Liver (tissue), 9 donors: ENCODE results near the gene RPS6KA2. TPM values are rescaled to one million over a fixed set of nuclear protein-coding genes. Genes with fewer than 3 reads are reported as not detected.

Experiments
- DNase-seq: peaks from one replicate; pipeline ENCODE4 v3.0.0-alpha.2; 2017; ENCODE audit warnings: low spot score
- H3K27ac ChIP-seq, 2 donors: one replicate each; pipeline ENCODE4 v1.7.0; 2013; ENCODE audit warnings: inconsistent platforms in 2 of 2, low read length in 2 of 2, control low read depth in 1 of 2, low read depth in 1 of 2, mild to moderate bottlenecking in 1 of 2
- H3K27me3 ChIP-seq, 4 donors: one replicate each; pipeline versions ENCODE4 v1.6.1 to v1.7.0; 2013; ENCODE audit warnings: low read length in 3 of 4, inconsistent platforms in 1 of 4, mild to moderate bottlenecking in 1 of 4, moderate library complexity in 1 of 4; ENCODE audit not compliant: control insufficient read depth in 4 of 4, insufficient read depth in 4 of 4
- H3K36me3 ChIP-seq, 4 donors: one replicate each; pipeline versions ENCODE4 v1.6.1 to v1.7.0; 2013; ENCODE audit warnings: low read length in 3 of 4, mild to moderate bottlenecking in 3 of 4, low read depth in 1 of 4, moderate library complexity in 1 of 4; ENCODE audit not compliant: control insufficient read depth in 4 of 4, insufficient read depth in 3 of 4
- H3K4me1 ChIP-seq, 4 donors: one replicate each; pipeline versions ENCODE4 v1.6.1 to v1.7.0; 2013; ENCODE audit warnings: low read length in 3 of 4, mild to moderate bottlenecking in 3 of 4, moderate library complexity in 1 of 4; ENCODE audit not compliant: control insufficient read depth in 4 of 4, insufficient read depth in 4 of 4
- H3K4me3 ChIP-seq, 3 donors: one replicate each; pipeline versions ENCODE4 v1.6.1 to v1.7.0; 2013; ENCODE audit warnings: low read length in 3 of 3, control low read depth in 1 of 3, low read depth in 1 of 3, mild to moderate bottlenecking in 1 of 3
- H3K9ac ChIP-seq, 2 donors: one replicate each; pipeline ENCODE4 v1.7.0; 2013; ENCODE audit warnings: low read length in 2 of 2, mild to moderate bottlenecking in 2 of 2, moderate library complexity in 2 of 2, control low read depth in 1 of 2, low read depth in 1 of 2
- H3K9me3 ChIP-seq, 4 donors: one replicate each; pipeline versions ENCODE4 v1.6.1 to v1.7.0; 2013; ENCODE audit warnings: low read length in 3 of 4; ENCODE audit not compliant: control insufficient read depth in 4 of 4
- ATF3 ChIP-seq: IDR thresholded peaks from 2 replicates; pipeline ENCODE4 v1.6.1; 2016; ENCODE audit warnings: antibody characterized with exemption
- CTCF ChIP-seq: fragments of 150-350 bp; IDR thresholded peaks from 2 replicates; pipeline ENCODE4 v1.5.1; 2017; ENCODE audit warnings: improper control_type of control experiment, low read depth, low read length; ENCODE audit not compliant: missing input control
- FOXA1 ChIP-seq: IDR thresholded peaks from 2 replicates; pipeline ENCODE4 v1.6.1; 2016; ENCODE audit warnings: antibody characterized with exemption
- GABPA ChIP-seq, 2 donors: IDR thresholded peaks in 1 of 2; conservative IDR thresholded peaks in 1 of 2; 2 replicates each; pipeline ENCODE4 v1.6.1; 2016; ENCODE audit warnings: antibody characterized with exemption in 2 of 2, mild to moderate bottlenecking in 1 of 2, moderate library complexity in 1 of 2
- HNF4A ChIP-seq, 2 donors: conservative IDR thresholded peaks; 2 replicates each; pipeline ENCODE4 v1.6.1; 2016; ENCODE audit warnings: antibody characterized with exemption in 2 of 2, mild to moderate bottlenecking in 2 of 2
- HNF4G ChIP-seq: IDR thresholded peaks from 2 replicates; pipeline ENCODE4 v1.6.1; 2016; ENCODE audit warnings: antibody characterized with exemption
- JUND ChIP-seq, 2 donors: IDR thresholded peaks; 2 replicates each; pipeline ENCODE4 v1.6.1; 2016; ENCODE audit warnings: antibody characterized with exemption in 2 of 2
- MAX ChIP-seq: IDR thresholded peaks from 2 replicates; pipeline ENCODE4 v1.6.1; 2016; ENCODE audit warnings: antibody characterized with exemption
- NR2F2 ChIP-seq: IDR thresholded peaks from 2 replicates; pipeline ENCODE4 v1.6.1; 2016; ENCODE audit warnings: antibody characterized with exemption
- RAD21 ChIP-seq, 2 donors: IDR thresholded peaks; 2 replicates each; pipeline ENCODE4 v1.6.1; 2016; ENCODE audit warnings: antibody characterized with exemption in 2 of 2, mild to moderate bottlenecking in 2 of 2
- REST ChIP-seq: IDR thresholded peaks from 2 replicates; pipeline ENCODE4 v1.6.1; 2016; ENCODE audit warnings: antibody characterized with exemption, mild to moderate bottlenecking
- YY1 ChIP-seq: IDR thresholded peaks from 2 replicates; pipeline ENCODE4 v1.6.1; 2016; ENCODE audit warnings: antibody characterized with exemption, mild to moderate bottlenecking
- ZBTB33 ChIP-seq: IDR thresholded peaks from 2 replicates; pipeline ENCODE4 v1.6.1; 2016; ENCODE audit warnings: antibody characterized with exemption
- WGBS: extraction: QIAGEN DNeasy Blood & Tissue Kit; methylation state at CpG from one replicate; pipeline ENCODE4 v1.1.7; 2013; 5-methylcytosine and 5-hydroxymethylcytosine counted together
- polyA plus RNA-seq, 2 donors: library from polyadenylated mRNA; stranded (reverse) in 1 of 2; unstranded in 1 of 2; fragments of 200-250 nt in 1 of 2; fragments of >200 nt in 1 of 2; fragmentation: Nextera tagmentation in 1 of 2; extraction: Ambion mirVana in 1 of 2; gene quantifications; one replicate each; pipeline versions ENCODE4 v1.2.1 to v1.2.3, GENCODE V29; 2013 to 2015
- total RNA-seq, 2 donors: library from RNA; depleted of rRNA; stranded (reverse); fragments of >200 nt; gene quantifications; one replicate each; pipeline ENCODE4 v1.2.3, GENCODE V29; 2014
- donor health status: healthy.
- donor health status: healthy.
- donor health status: healthy.
- donor health status: healthy.
- donor health status: healthy.

Gene RPS6KA2
- total and polyA plus RNA-seq, 4 donors, result 2.5 to 9.0 (median 5.0) TPM

GRCh38 chr6:166495487-166496314, 131.3 kb downstream of the RPS6KA2 start:
- H3K9me3 ChIP-seq, result no peaks in the 10 kb centered on the region
- no peak overlapping the region for H3K9ac ChIP-seq
- TF ChIP-seq GABPA (IDR thresholded peaks at IDR 0.05 in 1 of 2, conservative IDR thresholded peaks at IDR 0.05 in 1 of 2) (no peak), REST (no peak), YY1 (no peak), MAX (no peak)
- 94% methylated on average over 20 of the region's 20 CpGs for WGBS
- no peaks in the 10 kb centered on the region for H3K4me1 ChIP-seq
- no peak overlapping the region for H3K4me3 ChIP-seq
- peaks cover 0 to 5% (median 2%) of the 10 kb centered on the region in 4 donors for H3K36me3 ChIP-seq
- H3K27me3 ChIP-seq, result no peaks in the 10 kb centered on the region
- DNase-seq, result no peak
- H3K27ac ChIP-seq, result no peak overlapping the region

GRCh38 chr6:166494757-166495486, 132.1 kb downstream of the RPS6KA2 start:
- TF ChIP-seq ZBTB33, result no peak
- no peak for TF ChIP-seq FOXA1
- no peak for TF ChIP-seq HNF4A (conservative IDR thresholded peaks at IDR 0.05)
- no peak for TF ChIP-seq CTCF
- no peak for TF ChIP-seq MAX
- TF ChIP-seq RAD21 (IDR thresholded peaks at IDR 0.05), result no peak
- no peak for TF ChIP-seq HNF4G
- TF ChIP-seq JUND (IDR thresholded peaks at IDR 0.05), result no peak
- no peak for TF ChIP-seq GABPA (IDR thresholded peaks at IDR 0.05 in 1 of 2, conservative IDR thresholded peaks at IDR 0.05 in 1 of 2)
- TF ChIP-seq ATF3, result no peak
- TF ChIP-seq YY1, result no peak
- no peak for TF ChIP-seq NR2F2
- Histone ChIP-seq H3K4me1 (no peaks in the 10 kb centered on the region), H3K9me3 (no peaks in the 10 kb centered on the region), H3K27ac (no peak overlapping the region), H3K36me3 (peaks cover 0 to 5% (median 1%) of the 10 kb centered on the region in 4 donors), H3K9ac (no peak overlapping the region), H3K27me3 (no peaks in the 10 kb centered on the region), H3K4me3 (no peak overlapping the region)
- 94% methylated on average over 31 of the region's 31 CpGs for WGBS
- DNase-seq, result no peak
